D721Med (cell line): ENCODE results near the gene TLE2.

ENCODE experiments used
- DNase-seq: peaks from one replicate; pipeline ENCODE4 v3.0.0; 2011; ENCODE audit warnings: low spot score; ENCODE audit not compliant: insufficient read length
- FAIRE-seq: peaks from 2 replicates; lab custom pipeline; 2011; peaks lifted over from hg19 to GRCh38; lab: Jason Lieb, UNC
- TF ChIP-seq, protein P1 (sequence below): IDR thresholded peaks from 2 replicates; pipeline ENCODE4 v1.5.1; 2012; ENCODE audit warnings: mild to moderate bottlenecking, control low read depth; ENCODE audit not compliant: insufficient read depth; ENCODE audit errors: missing control alignments

TLE2 gene

DNA sequence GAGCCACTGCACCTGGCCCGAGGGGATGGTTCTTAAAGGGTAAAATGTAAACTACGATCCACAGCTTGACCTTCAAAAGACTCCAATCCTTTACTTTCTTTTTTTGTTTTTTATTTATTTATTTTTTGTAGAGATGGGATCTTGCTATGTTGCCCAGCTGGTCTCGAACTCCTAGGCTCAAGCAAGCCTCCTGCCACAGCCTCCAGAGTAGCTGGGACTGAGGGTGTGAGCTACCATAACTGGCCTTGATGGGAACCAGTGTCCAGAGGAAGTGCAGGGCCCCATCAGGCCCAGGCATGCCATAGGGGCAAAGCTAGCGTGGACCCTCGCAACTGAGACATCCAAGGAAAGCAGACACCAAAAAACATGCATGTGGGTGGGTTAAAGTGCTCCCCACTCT is 66.0 kb downstream of the TLE2 start:
- FAIRE-seq (no peak), DNase-seq (no peak)
- TF ChIP-seq, protein P1, sequence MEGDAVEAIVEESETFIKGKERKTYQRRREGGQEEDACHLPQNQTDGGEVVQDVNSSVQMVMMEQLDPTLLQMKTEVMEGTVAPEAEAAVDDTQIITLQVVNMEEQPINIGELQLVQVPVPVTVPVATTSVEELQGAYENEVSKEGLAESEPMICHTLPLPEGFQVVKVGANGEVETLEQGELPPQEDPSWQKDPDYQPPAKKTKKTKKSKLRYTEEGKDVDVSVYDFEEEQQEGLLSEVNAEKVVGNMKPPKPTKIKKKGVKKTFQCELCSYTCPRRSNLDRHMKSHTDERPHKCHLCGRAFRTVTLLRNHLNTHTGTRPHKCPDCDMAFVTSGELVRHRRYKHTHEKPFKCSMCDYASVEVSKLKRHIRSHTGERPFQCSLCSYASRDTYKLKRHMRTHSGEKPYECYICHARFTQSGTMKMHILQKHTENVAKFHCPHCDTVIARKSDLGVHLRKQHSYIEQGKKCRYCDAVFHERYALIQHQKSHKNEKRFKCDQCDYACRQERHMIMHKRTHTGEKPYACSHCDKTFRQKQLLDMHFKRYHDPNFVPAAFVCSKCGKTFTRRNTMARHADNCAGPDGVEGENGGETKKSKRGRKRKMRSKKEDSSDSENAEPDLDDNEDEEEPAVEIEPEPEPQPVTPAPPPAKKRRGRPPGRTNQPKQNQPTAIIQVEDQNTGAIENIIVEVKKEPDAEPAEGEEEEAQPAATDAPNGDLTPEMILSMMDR, result no peak

DNA sequence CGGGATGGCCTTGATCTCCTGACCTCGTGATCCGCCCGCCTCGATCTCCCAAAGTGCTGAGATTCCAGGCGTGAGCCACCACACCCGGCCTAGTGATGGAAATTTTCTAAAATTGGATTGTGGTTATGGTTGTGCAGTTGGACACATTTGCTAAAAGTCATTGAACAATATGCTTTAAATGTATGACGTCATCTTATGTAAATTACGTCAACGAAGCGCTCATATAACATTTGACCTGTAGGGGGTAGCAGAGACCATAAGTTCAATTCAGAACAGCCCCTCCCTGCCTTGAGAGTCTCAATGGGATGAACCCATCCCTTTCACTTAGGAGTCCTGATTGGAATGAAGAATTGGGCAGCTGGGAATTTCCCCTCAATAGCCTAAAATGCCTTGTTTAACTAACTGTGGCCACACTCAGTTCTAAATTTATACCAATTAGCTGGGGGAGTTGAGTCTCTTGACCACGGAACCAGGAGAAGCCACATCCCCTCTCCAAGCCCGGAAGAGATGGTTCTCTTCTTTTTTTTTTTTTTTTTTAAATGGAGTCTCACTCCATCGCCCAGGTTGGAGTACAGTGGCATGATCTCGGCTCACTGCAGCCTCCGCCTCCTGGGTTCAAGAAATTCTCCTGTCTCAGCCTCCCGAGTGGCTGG is 66.9 kb downstream of the TLE2 start:
- TF ChIP-seq, protein P1, result peak; percentile 84
- FAIRE-seq (peak; percentile 53), DNase-seq (peak; percentile 72)

DNA sequence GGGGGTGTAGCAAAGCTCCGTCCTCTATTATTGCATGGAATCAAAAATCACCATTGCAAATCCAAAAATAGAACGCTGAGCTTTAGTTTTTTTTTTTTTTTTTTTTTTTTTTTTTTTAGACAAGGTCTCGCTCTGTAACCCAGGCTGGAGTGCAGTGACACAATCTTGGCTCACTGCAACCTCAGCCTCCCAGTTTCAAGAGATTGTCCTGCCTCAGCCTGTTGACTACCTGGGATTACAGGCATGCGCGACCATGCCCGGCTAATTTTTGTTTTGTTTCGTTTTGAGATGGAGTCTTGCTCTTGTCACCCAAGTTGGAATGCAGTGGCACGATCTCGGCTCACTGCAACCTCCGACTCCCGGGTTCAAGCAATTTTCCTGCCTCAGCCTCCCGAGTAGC is 69.0 kb downstream of the TLE2 start:
- FAIRE-seq, result no peak
- TF ChIP-seq, protein P1, result no peak
- no peak for DNase-seq

DNA sequence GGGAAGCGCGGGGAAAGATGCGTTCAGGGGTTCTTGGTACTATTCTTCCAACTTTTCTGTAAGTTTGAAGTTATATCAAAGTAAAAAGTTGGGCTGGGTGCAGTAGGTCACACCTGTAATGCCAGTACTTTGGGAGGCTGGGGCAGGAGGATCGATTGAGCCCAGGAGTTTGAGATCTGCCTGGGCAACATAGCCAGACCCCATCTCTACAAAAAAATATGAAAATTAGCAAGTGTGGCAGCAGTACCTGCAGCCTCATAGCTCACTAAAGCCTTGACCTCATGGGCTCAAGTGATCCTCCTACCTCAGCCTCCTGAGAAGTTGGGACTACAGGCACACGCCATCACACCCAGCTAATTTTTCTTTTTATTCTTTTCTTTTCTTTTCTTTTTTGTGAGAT is 71.9 kb downstream of the TLE2 start:
- DNase-seq (no peak), FAIRE-seq (no peak)
- TF ChIP-seq, protein P1, result no peak

DNA sequence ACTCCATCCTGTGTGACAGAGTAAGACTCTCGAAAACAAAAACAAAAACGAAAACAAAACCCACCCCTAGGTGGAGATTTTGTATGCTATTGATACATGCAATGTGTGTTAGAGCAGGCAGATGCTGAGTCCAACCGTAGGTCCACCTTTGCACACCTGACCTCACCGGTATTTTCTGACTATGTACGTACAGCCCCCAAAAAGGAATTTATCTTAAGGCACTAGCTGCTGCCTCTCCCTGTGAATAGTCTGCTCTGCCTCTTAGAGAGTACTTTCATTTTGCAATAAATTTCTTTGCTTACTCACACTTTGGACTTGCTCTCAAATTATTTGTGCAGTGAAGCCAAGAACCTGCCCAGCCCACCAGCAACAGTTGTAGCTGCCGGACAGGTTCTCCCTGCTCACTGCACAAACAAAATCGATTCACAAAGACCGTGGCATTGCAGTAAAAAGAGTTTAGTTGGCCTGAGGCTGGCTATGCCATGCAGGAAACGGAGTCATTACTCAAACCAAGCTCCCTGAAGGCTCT is 76.1 kb downstream of the TLE2 start:
- FAIRE-seq, result no peak
- TF ChIP-seq, protein P1, result no peak
- DNase-seq, result no peak

DNA sequence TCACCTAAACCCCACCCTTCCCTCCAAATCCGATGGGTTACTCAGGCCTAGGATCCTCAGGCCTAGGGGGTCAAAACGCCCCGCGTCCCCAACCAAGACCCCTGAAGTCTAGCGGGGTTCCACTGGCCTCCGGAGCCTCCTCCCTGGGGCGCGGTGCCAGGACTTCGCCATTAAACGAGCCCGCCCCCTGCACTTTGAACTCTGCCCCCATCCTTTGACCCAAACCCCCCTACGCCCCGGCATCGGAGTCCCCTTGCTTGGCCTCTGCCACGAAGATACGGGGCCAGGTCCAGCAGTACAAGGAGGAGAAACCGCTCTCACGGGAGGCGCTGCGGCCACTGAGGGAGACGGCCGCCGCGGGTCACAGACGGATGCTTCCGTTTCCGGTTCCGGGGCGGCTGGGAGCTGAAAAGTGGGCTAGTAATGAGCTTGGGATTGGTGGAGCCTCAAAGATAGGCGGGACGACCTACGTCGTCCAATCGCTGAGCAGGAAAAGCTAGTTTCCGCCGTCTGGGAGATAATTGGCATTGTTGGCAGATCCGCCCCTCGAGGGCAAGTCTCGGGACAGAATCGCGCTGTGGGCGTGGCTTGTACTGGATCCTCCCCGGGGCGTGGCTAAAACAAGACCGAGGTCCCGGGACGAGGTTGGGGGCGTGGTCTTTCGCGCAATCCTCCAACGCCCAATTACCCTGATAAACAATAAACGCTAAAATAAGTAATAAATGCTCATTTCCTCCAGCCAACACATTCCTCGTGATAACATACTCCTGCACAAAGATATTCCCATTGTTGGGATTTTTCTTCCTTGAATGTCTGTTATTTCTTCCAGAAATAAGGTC is 78.6 kb downstream of the TLE2 start:
- FAIRE-seq (peak; percentile 48), DNase-seq (peak; percentile 99)
- TF ChIP-seq, protein P1, result no peak
